HG02763 (cell line): Measurements from ENCODE around the gene EPHB1.

Source experiments
- ATAC-seq: cut with Tn5 transposase; IDR thresholded peaks from one replicate; pipeline ENCODE4 v1.9.1; 2021; ENCODE audit warnings: mild to moderate bottlenecking, moderate library complexity; ENCODE audit not compliant: unreplicated experiment

The EPHB1 gene

GRCh38 chr3:135068011-135068410 is 273.0 kb downstream of the EPHB1 start:
- no peak for ATAC-seq

DNA sequence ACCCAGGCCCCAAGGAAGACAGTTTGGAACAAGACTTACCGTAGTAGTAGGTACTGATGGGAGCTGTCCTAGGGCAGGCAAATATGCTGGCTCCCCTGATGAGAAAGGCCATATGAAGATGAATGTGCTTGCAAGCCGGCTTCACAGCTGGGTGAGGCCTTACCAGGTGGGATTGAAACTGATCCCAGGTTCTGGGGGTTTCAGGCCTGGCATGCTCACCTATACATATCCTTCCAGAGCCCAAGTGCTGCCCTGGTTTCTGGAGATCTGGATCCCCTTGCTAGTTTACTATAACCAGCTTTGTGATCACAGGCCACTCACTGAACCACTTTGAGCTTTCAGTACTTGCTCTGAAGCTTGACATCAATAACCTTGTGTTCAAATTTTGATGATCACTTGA is 274.3 kb downstream of the EPHB1 start:
- no peak for ATAC-seq

GRCh38 chr3:135071483-135071882 is 276.4 kb downstream of the EPHB1 start:
- no peak for ATAC-seq

DNA sequence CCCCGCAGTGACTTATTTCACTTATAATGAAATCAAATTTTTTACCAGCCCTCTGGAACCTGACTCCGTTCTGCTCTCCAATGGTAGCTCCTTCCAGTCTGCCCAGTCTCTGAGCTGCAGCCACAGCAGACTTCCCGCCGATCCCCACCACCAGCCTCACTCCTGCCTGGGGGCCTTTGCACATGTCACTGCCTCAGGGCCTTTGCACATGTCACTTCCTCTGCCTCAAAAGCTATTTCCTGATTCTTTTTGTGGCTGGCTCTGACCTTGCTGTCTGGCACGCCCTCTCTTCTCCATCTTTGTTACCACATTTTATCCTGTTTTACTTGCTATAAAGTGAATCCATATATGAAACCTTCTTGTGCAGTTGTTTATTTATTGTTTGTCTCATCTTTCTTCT is 277.4 kb downstream of the EPHB1 start:
- ATAC-seq, result no peak

GRCh38 chr3:135075157-135075556 is 280.1 kb downstream of the EPHB1 start:
- ATAC-seq, result no peak

GRCh38 chr3:135076341-135076740 is 281.3 kb downstream of the EPHB1 start:
- ATAC-seq, result no peak

- ATAC-seq, result no peak
These were observed 282.1 kb downstream of the EPHB1 start for GRCh38 chr3:135077186-135077585.

DNA sequence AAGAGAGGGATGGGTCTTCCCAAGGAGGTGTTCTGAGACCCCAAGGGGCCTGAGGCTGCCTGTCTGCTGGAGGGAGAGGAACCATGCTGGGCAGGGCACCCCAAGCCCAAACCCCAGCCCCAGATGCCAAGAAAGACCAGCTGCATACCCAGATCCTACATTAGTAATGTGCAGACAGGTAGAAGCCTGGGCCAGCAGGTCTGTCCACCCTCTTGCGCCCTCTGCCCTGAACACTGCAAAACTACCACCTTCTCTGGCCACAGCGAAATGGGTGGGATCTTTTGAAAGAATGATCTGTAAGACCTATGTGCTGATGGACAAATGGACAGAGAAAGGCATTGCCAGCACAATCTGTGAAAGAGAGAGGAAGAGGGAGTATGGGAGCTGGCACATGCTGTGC is 283.2 kb downstream of the EPHB1 start:
- ATAC-seq, result no peak

- ATAC-seq, result no peak
These were observed 284.0 kb downstream of the EPHB1 start for GRCh38 chr3:135079095-135079494.

DNA sequence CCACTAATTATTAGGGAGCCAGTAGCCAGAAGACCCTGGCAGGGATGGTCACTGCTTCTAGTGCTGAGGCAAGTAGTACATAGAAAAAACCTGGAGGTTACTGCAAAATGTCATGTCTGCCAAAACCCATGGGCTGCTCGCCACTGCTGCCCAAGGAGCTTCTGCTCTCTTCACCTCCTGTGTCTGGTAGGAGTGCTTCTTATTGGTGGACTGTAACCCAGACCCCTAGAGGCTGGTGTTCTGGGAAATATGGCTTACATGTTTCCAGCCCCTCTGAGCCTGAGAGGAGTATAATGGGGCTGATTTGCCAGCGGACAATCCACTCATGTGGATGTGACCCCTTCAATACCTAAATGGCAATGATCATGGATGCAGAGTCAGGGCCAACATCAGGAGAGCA is 286.4 kb downstream of the EPHB1 start:
- ATAC-seq, result no peak

GRCh38 chr3:135081856-135082434 is 286.9 kb downstream of the EPHB1 start:
- ATAC-seq, result no peak

DNA sequence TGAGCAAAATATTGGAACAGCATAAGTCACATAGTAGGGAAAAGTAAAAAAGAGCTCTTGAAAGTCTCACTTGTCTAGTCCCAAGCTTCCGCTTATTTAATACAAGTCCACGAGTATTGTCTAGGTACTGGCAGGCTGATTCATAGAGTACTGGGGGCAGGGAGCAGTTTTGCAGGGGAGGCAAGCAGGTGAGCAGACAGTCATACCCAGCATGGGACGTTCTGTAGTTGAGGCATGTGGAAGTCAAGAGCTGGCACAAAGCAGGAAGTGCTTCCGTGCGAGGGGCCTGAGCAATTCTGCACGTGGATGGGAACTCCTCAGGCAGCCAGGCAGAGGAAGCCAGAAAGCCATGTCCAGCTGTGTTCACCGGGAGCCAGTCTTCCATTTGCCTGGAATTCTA is 287.6 kb downstream of the EPHB1 start:
- no peak for ATAC-seq

GRCh38 chr3:135083179-135083578 is 288.1 kb downstream of the EPHB1 start:
- no peak for ATAC-seq

DNA sequence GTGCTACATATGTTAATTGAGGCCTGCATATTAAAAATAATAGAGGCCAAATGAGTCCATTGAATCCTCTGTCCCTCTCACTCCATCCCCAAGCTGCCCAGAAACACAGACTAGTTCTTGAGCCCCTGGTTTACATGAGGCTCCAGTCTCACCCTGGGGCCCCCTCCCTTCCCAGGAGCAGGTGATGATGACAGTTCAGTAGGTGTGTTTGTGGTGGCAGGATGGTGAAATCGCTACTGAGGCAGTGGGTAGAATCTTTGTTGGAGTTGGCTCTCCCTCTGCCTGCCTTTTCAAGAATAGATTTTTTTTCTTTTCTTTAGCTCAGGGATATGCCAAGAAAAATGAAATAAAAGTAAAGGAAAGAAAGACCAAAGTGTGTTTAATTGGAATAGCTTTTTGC is 288.7 kb downstream of the EPHB1 start:
- ATAC-seq, result no peak

- no peak for ATAC-seq
These were observed 289.3 kb downstream of the EPHB1 start for GRCh38 chr3:135084405-135084804.

GRCh38 chr3:135084976-135085375 is 289.9 kb downstream of the EPHB1 start:
- ATAC-seq, result no peak

GRCh38 chr3:135085652-135086436 is 290.8 kb downstream of the EPHB1 start:
- no peak for ATAC-seq

DNA sequence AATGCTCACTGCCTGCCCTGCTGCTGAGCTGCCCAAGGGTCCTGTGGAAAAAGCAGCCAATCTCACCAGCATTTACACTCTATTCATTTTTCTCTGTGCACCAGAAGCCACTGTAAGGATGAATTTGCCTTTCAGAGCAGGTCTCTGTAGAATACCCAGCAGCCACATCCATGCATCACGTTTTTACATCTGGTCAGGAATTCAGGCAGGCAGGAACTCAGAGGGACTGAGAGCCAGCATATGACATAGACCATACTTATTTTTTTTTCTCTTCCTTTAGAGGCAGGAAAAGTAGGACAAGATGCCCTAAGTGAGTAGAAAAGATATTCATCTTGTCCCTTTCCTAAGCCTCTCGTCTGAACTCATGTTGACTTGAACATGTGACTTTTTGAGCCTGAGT is 292.7 kb downstream of the EPHB1 start:
- no peak for ATAC-seq

GRCh38 chr3:135089451-135089850 is 294.4 kb downstream of the EPHB1 start:
- ATAC-seq, result no peak

DNA sequence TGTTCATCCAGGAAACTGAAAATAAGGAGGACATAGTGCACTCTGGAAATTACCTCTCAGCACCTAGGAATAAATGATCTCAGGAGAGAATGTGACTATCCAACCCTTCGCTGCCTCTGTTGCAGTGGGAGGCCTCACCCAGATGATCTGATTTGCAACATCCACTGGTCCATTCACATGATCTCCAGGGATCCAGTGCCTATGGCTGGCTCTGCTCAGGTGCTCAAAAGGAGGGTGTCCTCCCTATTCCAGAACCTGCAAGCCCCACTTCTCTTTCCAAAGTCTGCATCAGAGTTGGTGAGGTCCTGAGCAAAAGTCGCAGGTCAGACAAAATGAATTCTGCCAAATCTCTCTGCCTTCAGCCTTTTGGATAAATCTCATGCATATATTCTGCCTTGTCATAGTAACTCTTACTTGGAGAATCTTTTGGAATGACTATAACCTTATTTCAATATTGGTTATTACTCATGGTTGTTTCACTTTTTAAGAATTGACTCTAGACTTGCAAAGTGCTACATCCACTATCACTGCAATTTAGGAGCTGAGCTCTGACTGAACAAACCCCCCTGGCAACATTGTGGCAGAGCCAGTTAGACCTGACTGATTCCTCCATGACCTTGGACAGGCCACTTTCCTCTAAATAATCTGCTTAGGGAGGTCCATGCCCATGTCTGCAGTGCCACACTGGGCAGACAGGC is 295.1 kb downstream of the EPHB1 start:
- no peak for ATAC-seq

DNA sequence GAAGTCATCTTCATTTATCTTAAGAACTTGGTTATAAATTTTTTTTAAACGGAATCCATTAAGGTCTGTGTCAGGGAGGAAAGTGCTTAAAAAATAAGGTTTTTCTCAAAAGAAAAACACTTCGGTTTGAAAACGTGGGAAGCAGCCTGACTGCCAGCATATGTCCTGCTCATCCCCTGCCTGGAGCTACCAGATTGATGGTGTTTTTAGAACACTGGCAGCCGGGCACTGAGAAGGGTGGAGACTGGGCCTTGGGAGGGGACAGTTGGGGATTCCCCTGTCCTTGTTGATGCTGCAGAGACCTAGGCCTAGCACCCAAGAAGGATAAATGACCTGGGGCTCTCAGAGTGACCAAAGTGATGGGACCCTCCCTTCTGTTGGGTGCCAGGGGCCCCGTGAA is 296.9 kb downstream of the EPHB1 start:
- no peak for ATAC-seq

GRCh38 chr3:135093121-135093520 is 298.1 kb downstream of the EPHB1 start:
- no peak for ATAC-seq
